Central memory CD8-positive, alpha-beta T cell (primary cell): Measurements from ENCODE around the gene WNK2.

Source experiments
- ATAC-seq: fragments of 150-1000 bp; cut with Tn5 transposase; replicated peaks from 2 replicates; pipeline ENCODE4 v1.10.0; 2022; ENCODE audit warnings: mild to moderate bottlenecking, moderate FRiP score, moderate number of reproducible peaks; ENCODE audit not compliant: poor library complexity, severe bottlenecking; ENCODE audit errors: extremely low read depth
- DNase-seq, 2 donors: peaks; one replicate each; pipeline ENCODE4 v3.0.0; 2021; ENCODE audit warnings: low spot score in 2 of 2
- H3K27ac Mint-ChIP-seq: one replicate; pipeline ENCODE4 v1.8.0; 2022; ENCODE audit warnings: low read depth, mild to moderate bottlenecking, moderate library complexity, mixed read lengths
- H3K27me3 Mint-ChIP-seq: one replicate; pipeline ENCODE4 v1.8.0; 2022; ENCODE audit warnings: mixed read lengths
- H3K36me3 Mint-ChIP-seq: one replicate; pipeline ENCODE4 v1.8.0; 2022; ENCODE audit warnings: mild to moderate bottlenecking, moderate library complexity, mixed read lengths; ENCODE audit not compliant: insufficient read depth
- H3K4me1 Mint-ChIP-seq: one replicate; pipeline ENCODE4 v1.8.0; 2022; ENCODE audit warnings: mixed read lengths
- H3K4me3 Mint-ChIP-seq: one replicate; pipeline ENCODE4 v1.8.0; 2022; ENCODE audit warnings: mild to moderate bottlenecking, moderate library complexity, mixed read lengths
- H3K9me3 Mint-ChIP-seq: one replicate; pipeline ENCODE4 v1.8.0; 2022; ENCODE audit warnings: mixed read lengths

WNK2 gene

DNA sequence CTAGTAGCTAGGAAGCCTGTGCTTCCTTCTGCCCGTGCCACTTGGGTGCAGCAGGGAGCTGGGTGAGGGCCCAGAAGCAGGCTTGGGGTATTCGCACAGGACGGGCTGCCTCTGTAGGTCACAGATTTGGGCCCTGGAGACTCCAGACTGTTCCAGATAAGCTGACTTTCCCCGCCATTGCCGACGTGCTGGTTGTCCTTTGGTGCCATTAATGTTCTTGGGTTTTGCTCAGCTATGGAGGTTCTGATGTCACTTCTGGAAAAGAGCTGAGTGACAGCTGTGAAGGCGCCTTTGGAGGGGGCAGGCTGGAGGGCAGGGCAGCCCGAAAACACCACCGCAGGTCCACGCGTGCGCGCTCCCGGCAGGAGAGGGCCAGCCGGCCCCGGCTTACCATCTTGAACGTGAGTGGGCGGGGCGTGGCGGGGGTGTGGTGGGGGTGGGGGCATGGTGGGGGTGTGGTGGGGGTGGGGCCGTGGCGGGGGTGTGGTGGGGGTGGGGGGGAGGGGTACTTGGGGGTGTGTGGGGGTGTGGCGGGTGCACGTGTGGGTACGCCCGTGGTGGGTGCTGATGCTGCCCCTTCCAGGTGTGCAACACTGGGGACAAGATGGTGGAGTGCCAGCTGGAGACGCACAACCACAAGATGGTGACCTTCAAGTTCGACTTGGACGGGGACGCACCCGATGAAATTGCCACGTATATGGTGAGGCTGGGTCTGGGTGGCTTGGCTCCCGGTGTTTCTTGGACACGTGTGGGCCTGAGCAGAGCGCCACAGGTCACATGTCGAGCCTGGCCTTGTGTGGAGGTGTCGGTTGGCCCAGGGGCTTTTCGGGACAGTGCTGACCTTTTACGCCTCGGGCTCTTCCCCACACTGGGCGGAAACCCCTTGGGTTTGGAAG is 79.6 kb downstream of the WNK2 start:
- Mint-ChIP-seq H3K27me3 (peaks cover 40% of the 10 kb centered on the region), H3K36me3 (peaks cover 1% of the 10 kb centered on the region), H3K27ac (no peak overlapping the region), H3K4me3 (no peak overlapping the region), H3K4me1 (peaks cover 6% of the 10 kb centered on the region), H3K9me3 (no peaks in the 10 kb centered on the region)
- no peak for DNase-seq
- no peak for ATAC-seq

DNA sequence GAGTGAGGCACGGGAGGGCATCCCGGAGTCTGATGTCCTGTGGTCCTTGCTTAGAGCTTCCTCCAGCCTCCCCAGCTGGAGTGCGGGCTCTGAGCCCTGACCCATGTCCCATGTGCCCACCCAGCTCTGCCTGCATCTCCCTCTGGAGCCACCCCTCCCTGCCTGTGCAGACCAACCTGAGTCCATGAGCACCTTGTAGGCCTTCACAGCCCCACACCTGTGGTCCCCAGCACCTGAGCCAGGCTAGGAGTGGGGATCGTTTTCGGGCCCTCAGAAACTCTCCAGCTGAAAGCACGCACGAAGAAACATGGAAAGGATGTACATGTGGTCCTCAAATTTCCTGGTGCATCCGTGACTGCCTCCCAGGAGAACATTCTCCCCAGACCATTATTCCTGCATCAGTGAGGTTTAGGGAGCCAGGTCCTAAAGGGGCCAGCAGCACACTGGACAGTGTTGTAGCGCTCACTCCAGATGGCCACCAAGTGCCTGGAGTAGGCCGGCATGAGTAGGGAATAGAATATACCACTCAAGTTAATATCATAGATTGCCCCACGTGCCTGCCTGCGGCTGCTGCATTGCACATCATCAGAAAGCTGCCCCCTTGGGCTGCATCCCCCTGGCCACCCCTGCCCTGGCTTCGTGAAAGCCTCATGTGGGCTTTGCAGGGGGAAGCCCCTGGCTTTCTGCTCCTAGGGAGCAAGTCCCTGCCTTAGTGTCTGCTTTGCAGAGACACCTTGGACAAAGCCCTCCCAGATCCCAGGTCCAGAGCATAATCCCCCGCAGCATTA is 80.6 kb downstream of the WNK2 start:
- ATAC-seq (no peak), DNase-seq (peak in 1 of 2 donors; percentile 12)
- Mint-ChIP-seq H3K9me3 (no peaks in the 10 kb centered on the region), H3K4me1 (peaks cover 10% of the 10 kb centered on the region), H3K27ac (no peak overlapping the region), H3K36me3 (peaks cover 1% of the 10 kb centered on the region), H3K4me3 (no peak overlapping the region), H3K27me3 (peaks cover 48% of the 10 kb centered on the region)

DNA sequence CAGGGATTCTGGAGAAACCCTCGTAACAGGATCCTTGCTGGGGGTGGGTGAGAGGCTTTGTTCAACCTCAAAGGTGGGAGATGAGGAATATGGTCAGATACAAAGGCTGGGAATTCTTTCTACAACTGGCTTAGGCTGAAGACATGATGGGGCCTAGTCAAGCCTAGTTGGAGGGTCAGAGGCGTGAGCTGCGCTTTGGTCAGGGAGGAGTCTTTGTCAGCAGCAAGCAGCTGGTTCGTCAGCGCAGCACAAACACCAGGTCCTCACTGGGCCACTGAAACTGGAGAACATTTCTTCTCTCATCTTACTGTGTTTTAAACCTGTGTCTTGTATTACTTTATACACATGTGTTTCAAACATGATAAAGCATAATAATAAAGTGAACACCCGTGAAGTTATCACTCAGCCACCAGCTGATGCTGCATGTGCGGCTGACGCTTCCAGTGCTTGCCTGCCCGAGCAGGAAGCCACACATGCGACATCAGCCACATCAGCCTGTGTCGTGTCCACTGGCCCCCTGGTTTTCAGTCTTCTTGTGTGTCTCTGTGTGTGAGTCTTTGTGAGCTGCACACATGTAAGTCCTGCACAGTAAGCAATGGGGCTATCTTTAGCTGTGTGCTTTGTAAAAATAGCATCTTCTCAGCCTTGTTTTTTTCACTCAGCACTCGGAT is 81.5 kb downstream of the WNK2 start:
- Mint-ChIP-seq H3K4me1 (peaks cover 10% of the 10 kb centered on the region), H3K27ac (no peak overlapping the region), H3K4me3 (no peak overlapping the region), H3K36me3 (peaks cover 1% of the 10 kb centered on the region), H3K9me3 (no peaks in the 10 kb centered on the region), H3K27me3 (peaks cover 57% of the 10 kb centered on the region)
- no peak for DNase-seq
- ATAC-seq: no peak

DNA sequence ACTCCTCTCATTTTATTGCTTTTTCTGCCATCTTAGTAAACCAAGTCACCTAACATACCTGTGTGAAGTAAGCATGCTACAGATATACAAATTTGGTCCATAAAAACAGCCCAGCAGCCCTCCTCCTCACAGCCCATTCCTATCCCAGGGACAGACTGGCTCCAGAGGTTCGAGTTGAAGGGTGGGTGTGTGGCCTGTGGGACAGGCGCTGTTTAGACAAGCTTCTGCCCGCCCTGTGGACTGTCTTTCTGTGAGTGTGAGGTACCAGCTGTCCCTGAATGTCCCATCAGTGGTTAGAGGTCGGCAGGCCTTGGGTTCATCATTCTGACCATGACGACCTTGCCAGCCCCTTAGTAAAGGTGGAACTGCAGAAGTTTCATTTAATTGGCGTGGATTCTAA is 82.0 kb downstream of the WNK2 start:
- Mint-ChIP-seq H3K27ac (no peak overlapping the region), H3K36me3 (peaks cover 1% of the 10 kb centered on the region), H3K9me3 (no peaks in the 10 kb centered on the region), H3K4me3 (no peak overlapping the region), H3K27me3 (peaks cover 62% of the 10 kb centered on the region), H3K4me1 (peaks cover 10% of the 10 kb centered on the region)
- no peak for DNase-seq
- ATAC-seq: no peak

DNA sequence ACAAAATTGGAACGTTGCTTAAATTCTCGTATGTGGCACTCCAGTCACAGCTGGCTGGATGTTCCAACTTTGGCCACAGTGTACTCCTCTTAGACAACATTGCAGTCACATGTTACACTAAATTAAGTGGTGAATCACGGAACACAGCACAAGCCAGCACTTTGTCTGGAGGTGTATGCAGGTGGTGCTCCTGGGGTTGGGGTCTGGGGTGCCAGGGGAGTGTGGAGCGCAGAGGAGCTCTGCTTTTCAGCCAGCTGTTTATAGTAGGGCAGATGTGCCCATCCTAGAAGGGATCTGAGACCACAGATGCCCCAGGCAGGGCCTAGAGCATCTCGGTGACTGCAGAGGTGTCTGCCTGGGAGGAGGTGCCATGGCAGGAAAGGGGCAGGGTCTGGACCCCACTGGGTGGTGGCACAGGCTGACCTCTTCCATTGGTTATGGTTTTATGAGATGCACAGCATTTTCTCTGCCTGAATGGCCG is 82.6 kb downstream of the WNK2 start:
- H3K4me3 Mint-ChIP-seq: no peak overlapping the region
- peaks cover 1% of the 10 kb centered on the region for H3K36me3 Mint-ChIP-seq
- H3K9me3 Mint-ChIP-seq: peaks cover 4% of the 10 kb centered on the region
- peaks cover 10% of the 10 kb centered on the region for H3K4me1 Mint-ChIP-seq
- no peak overlapping the region for H3K27ac Mint-ChIP-seq
- H3K27me3 Mint-ChIP-seq: peaks cover 68% of the 10 kb centered on the region
- ATAC-seq (no peak), DNase-seq (peak in 1 of 2 donors; percentile 11)

DNA sequence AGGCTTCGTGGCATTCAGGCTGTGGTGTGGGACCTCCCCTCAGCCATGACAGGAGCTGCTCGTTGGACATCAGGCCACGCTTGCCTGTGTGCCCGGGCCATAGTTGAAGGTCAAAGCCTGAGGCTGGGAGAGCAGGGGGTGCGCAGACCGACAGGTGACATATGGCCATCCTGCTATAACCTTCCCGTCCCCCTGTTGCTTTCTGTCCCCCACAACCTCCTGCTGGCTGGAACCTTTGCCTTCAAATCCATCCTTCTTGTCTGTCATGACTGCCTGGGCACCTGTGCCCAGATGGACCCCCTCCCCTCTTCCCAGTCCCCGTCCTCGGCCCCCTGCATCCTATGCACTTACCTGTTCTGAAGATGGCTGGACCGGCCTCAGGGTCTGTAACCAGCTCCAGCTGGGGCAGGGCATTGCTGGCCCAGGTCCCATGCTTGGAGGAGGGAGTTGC is 83.2 kb downstream of the WNK2 start:
- ATAC-seq: no peak
- Mint-ChIP-seq H3K4me3 (no peak overlapping the region), H3K27ac (no peak overlapping the region), H3K36me3 (peaks cover 1% of the 10 kb centered on the region), H3K9me3 (peaks cover 9% of the 10 kb centered on the region), H3K27me3 (peaks cover 71% of the 10 kb centered on the region), H3K4me1 (peaks cover 10% of the 10 kb centered on the region)
- peak in 1 of 2 donors; percentile 9 for DNase-seq

GRCh38 chr9:93267681-93268505 is 84.0 kb downstream of the WNK2 start:
- ATAC-seq (no peak), DNase-seq (peak in 1 of 2 donors; percentile 9)
- Mint-ChIP-seq H3K4me3 (no peak overlapping the region), H3K9me3 (peaks cover 9% of the 10 kb centered on the region), H3K27me3 (peaks cover 66% of the 10 kb centered on the region), H3K27ac (no peak overlapping the region), H3K4me1 (peaks cover 10% of the 10 kb centered on the region), H3K36me3 (peaks cover 1% of the 10 kb centered on the region)

GRCh38 chr9:93268551-93269314 is 84.8 kb downstream of the WNK2 start:
- ATAC-seq: no peak
- Mint-ChIP-seq H3K36me3 (peaks cover 1% of the 10 kb centered on the region), H3K27ac (no peak overlapping the region), H3K4me1 (peaks cover 10% of the 10 kb centered on the region), H3K9me3 (peaks cover 9% of the 10 kb centered on the region), H3K27me3 (peaks cover 69% of the 10 kb centered on the region), H3K4me3 (peak overlapping the region; percentile 25)
- peak in 1 of 2 donors; percentile 11 for DNase-seq

DNA sequence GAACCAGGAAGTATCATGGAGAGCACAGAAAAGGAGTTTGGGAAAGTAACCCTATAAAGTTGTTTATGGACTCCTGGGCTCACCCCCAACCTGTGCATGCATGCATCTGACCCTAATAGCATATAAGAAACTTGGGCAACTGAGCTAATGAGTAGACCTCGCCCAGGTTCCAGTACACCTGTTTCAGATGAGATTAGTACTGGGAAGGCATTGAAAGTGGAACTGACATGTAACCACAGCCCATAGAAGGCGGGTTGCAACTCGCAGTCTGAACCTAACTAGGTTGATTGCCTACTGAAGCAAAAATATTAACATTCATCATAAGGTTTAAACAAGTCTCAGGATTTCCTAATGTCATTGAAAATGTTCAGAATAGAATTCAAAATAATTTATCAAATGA is 87.0 kb downstream of the WNK2 start:
- Mint-ChIP-seq H3K27ac (no peak overlapping the region), H3K4me3 (no peak overlapping the region), H3K9me3 (peaks cover 9% of the 10 kb centered on the region), H3K27me3 (peaks cover 79% of the 10 kb centered on the region), H3K4me1 (peaks cover 10% of the 10 kb centered on the region), H3K36me3 (peaks cover 1% of the 10 kb centered on the region)
- DNase-seq: no peak
- ATAC-seq: no peak

DNA sequence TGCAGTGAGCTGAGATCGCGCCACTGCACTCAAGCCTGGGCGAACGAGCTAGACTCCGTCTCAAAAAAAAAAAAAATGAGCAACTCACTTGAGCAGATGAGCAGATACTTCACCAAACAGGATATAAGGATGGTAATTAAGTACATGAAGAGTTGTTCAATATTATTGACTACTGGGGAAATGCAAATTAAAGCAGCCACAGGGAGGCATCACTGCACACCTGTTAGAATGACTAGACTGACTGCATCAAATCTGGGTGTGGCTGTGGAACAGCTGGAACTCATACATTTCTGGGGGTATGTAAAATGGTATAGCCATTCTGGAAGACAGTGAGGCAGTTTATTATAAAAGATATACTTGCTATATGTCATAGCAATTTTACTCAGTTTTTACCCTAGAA is 93.0 kb downstream of the WNK2 start:
- H3K4me1 Mint-ChIP-seq: no peaks in the 10 kb centered on the region
- peaks cover under 1% of the 10 kb centered on the region for H3K9me3 Mint-ChIP-seq
- ATAC-seq: no peak
- H3K27me3 Mint-ChIP-seq: peaks cover 86% of the 10 kb centered on the region
- DNase-seq: no peak
- no peak overlapping the region for H3K27ac Mint-ChIP-seq
- H3K4me3 Mint-ChIP-seq: no peak overlapping the region
- H3K36me3 Mint-ChIP-seq: no peaks in the 10 kb centered on the region

- DNase-seq (no peak), ATAC-seq (no peak)
- Mint-ChIP-seq H3K36me3 (no peaks in the 10 kb centered on the region), H3K4me3 (no peak overlapping the region), H3K27me3 (peaks cover 90% of the 10 kb centered on the region), H3K27ac (no peak overlapping the region), H3K9me3 (no peaks in the 10 kb centered on the region), H3K4me1 (no peaks in the 10 kb centered on the region)
Observed at GRCh38 chr9:93278144-93278543, 94.2 kb downstream of the WNK2 start.
